ENCODE results near the gene LAMA2. TPM values are rescaled to one million over a fixed set of nuclear protein-coding genes. Genes with fewer than 3 reads are reported as not detected.

Gene LAMA2
- polyA plus RNA-seq, 12 donors, result 96.1 to 182 (median 156) TPM

DNA sequence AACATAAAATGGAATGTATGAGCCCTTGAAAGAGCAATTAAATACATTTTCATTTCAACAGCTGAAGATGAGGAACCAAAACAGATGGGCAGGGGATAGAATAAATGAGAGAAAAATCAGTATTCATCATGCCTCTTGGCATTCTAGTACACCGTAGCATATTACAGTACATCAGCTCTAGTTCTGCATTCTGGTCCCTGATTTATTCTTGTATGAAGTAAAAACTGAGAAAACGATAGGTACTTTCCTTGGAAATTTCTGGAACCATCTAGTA lies 477.7 kb downstream of the LAMA2 start:
- no peak for DNase-seq

DNA sequence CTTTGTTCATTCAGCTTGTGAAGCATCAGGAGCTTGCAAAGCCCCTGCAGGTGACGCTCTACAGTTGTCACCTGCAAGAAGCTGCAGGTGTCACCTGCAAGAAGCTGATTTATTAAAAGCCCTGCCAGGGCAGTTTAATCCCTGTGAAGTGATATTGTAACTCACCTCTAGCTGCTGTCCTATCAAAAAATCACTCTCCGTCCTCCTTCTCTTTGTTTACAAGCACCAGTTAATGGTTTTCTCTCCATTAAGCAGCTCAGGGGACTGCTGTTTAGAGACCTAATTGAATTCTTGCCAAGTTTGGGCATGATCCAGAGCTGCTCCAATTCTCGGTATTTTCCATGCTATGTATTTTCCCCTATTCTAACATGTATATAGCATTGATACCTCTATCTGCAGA lies 481.1 kb downstream of the LAMA2 start:
- no peak for DNase-seq

DNA sequence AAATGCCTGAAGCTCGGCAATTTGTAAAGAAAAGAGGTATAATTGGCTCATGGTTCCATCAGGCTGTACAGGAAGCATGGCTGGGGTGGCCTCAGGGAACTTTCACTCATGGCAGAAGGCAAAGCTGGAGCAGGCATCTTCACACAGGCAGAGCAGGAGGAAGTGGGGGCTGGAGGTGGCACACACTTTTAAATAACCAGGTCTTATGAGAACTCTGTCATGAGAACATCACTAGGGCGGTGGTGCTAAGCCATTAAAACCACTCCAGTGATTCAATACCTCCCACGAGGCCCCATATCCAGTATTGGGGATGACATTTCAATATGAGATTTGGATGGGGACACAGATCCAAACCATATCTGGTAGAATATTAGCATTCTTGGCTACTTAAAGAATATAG lies 481.8 kb downstream of the LAMA2 start:
- DNase-seq, result no peak

DNA sequence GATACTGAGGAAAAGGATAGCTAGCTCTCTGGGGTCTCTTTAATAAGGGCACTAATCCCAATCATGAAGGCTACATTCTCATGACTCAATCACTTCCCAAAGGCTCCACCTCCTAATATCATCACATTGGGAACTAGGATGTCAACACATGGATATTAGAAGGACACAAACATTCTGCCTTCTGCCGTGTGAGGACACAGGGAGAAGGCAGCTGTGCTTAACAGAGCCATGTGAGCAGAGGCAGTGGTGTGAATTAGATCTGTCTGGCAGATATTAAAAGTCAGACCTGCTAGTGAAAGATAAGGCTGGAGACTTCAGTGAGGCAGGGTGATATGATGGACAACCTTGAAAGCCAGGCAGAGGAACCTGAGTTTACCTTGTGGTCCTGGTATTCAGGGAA lies 485.1 kb downstream of the LAMA2 start:
- no peak for DNase-seq

DNA sequence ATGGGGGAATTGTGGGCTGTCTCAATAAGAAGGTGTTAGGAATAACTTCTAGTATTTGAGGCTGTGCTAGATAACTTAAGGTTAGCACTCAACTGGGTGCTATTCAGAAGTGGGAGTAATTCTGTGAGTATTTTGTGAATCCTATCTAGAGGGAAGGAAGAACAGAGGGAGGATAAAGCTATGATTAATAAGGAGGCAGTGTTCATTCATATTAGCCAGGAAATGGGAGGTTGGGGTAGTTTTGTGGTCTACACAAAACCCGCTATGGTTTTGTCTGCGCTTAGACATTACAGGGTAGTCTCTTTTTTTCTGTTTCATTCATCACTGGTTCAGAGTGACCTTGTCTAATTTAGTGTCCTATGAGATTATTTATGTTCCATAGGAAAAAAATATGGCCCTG lies 486.0 kb downstream of the LAMA2 start:
- DNase-seq, result no peak

DNA sequence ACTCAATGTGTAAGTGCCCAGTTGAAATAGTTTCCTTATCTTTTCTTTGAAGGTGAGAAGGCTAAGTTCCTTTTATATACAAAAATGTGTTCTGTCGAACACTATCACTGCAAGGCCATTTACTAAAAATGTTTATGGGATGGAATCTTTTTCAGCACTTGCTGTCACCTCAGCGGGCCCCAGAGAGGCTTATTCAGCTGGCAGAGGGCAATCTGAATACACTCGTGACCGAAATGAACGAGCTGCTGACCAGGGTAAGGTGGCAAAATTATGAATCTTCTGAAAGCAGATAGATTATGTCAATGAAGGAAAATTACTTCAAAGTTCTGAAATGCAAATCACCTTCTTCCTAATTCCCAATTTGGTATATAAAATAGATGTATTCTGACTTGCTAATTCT lies 486.8 kb downstream of the LAMA2 start:
- DNase-seq, result no peak

DNA sequence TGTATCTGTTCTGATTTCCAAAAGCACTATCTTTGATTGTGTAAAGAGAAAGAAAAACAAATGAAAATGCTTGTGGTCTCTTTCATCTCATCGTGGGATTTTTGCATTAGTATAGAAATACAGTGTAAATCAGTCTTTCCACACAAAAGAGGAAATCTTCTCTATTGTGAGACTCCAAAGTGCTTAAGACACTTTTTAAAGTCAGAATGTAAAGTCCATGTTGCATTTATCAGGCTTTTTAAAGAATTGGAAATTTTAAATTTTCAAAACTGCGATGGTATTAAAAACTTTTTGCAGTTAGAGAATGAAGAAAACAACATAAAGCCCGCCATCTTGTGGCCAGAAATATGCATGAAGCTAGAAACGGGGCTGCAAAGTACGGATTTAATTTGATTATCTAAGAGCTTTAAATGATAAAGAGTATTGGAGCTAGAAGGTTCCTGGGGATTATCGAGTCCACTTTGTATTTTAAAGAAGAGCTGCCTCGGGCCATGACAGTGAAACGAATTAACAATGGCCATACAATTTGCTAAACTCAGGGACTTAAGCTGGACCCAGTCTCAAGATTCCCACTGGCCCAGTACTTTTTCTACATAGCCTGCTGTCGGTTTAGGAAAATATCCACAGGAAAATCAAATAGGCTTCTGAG lies 487.5 kb downstream of the LAMA2 start:
- DNase-seq, result peak; percentile 50

DNA sequence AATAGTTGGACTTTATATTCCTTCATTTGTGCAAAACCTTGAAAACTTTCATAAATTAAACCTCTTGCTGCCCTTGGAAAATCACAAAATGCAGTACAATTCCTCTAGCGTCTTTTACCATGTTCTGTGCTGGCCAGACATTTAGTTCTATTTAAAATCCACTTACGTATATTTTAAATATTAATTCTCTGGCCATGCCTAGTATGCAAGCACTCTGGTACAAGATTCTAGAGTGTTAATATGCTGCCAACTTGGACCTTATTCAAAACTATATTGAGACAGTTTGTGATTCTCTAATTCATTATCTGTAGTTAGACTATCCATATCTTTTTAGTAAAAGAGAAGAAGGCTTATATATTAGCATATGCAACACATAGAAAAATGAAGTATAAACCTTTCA lies 498.9 kb downstream of the LAMA2 start:
- no peak for DNase-seq

DNA sequence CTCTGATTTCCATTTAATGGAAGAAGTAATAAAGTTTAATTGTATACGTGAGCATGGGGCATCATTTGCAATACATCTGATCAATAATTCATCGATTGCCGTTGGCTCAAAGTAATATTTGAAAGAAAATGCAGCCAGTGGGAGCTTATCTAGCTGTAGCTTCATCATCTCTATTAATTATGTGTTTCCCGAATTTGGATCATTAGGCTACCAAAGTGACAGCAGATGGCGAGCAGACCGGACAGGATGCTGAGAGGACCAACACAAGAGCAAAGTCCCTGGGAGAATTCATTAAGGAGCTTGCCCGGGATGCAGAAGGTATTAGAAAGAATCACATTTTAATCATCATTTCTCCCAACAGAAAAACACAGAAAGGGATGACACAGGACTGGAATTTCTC lies 500.0 kb downstream of the LAMA2 start:
- no peak for DNase-seq

DNA sequence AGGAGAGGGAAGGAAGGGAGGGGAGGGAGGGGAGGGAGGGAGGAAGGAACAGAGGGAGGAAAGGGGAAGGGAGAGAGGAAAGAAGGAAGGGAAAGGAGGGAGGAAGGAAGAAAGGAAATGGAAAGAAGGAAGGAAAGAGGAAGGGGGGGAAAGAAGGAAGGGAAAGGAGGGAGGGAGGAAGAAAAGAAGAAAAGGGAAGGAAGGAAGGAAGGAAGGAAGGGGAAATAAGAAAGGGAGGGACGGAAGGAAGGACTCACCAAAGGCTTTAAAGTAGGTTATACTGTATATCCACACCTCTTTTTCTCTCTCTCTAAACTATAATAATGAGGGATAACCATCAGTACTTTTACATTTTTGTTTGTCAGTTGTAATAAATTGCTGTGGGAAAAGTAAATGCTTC lies 502.2 kb downstream of the LAMA2 start:
- DNase-seq, result no peak

DNA sequence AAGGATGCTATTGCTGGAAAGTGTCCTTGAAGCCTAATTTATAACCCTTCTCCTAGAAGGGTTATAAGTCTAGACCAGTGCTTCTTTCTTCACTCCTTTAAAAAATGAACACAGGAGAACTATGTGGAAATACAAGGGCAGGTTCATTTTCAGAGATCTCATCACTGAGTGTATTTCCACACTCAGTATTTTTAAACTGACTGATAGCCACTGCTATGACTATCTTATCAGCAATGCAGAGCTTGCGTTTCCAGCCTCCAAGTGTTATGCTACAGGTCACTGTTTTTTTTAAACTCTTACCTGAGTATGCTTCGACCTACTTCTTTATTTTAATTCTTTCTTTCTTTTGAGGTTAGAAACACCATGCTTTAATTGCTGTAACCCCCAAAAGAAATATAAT lies 508.0 kb downstream of the LAMA2 start:
- DNase-seq, result no peak

DNA sequence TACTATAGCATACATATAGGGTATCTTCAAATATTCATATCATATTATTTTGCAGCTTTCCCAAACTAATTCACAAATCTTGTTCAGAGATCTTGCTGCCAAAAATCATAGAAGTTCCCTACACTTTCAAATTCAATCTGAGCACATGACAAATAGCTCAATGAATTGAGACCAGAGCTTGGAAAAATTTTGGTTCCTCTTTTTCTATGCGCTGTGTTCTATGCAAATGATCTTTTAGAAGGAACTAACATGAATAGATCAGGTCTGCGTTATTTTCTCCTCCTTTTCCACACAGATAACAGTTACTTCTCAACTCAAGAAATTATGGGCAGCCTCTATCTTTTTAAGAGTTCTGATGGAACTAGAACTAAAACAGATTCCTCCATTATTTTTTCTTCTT lies 510.7 kb downstream of the LAMA2 start:
- no peak for DNase-seq

DNA sequence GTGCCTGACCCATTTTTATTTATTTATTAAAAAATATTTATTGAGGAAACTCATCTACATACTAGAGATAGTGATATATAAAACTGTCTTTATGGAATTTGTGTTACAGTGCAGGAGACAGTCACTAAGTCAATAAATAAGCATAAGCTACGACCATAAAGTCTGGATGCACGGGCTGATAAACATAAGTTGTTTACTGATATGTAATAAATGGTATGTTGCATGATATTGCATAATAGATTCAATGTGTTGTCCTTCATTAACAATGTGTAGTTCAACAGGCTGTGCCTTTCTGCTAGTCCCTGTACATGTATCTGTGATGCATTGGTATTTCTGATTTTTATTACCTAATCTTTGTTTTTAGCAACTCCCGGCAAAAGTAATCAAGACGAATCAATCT lies 515.8 kb downstream of the LAMA2 start:
- no peak for DNase-seq

DNA sequence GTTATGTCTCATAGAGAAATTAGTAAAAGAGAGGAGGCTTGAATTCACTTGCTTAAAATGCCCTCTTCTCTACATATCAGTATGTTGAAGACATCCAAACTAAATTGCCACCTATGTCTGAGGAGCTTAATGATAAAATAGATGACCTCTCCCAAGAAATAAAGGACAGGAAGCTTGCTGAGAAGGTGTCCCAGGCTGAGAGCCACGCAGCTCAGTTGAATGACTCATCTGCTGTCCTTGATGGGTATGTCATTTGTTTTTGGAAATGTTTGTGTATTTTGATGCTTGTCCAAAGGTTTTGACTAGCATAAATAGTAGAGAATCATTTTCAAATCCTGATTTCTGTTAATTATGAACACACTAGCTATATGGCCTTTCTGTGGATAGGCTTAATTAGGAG lies 519.3 kb downstream of the LAMA2 start:
- no peak for DNase-seq

DNA sequence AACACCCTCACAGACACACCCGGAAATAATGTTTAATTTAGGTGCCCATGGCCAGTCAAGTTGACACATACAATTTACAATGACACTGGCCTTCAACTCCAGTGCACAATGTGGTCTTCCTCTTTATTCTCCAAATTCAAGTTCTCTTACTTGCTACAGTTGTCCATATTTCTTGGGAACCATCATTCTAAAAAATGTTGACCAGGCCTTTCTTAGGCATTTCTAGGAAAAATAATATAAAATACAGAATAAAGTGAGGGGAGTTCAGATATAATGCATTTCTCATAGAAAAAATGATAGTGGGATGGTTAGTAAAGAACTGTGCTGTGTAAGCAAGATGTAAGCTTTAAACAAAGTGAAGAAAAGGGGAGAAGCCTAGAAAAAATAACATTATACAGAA lies 528.2 kb downstream of the LAMA2 start:
- DNase-seq, result no peak

DNA sequence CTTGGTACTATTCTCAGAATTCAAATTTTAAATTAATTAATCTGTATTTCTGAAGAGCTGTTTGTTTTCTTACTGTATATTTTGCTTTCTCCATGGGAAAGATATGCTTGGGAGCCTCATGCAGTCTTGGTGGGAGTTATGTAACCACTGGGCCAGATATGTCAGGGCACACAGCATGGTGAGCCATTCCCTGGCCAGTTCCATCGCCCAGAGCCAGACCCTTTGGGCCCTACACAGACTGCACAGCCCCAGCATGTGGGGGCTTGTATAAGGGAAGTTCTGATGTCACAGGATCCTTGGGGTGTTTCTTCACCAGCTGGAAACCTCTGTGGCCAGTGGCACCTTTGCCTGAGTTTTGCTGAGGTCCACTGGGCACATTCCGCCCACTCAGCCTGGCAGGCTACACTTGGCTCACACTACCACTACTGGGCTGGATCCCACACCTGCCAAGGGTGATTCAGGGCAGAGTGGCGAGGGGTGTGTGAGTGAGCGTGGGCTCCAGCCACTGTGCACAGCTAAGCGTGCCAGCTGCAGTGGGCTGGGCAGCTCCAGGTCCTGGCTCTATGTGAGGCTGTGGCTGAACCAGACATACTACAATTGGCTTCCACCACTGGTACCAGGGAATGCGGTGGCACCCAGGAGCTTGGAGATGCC lies 533.5 kb downstream of the LAMA2 start:
- DNase-seq, result no peak

DNA sequence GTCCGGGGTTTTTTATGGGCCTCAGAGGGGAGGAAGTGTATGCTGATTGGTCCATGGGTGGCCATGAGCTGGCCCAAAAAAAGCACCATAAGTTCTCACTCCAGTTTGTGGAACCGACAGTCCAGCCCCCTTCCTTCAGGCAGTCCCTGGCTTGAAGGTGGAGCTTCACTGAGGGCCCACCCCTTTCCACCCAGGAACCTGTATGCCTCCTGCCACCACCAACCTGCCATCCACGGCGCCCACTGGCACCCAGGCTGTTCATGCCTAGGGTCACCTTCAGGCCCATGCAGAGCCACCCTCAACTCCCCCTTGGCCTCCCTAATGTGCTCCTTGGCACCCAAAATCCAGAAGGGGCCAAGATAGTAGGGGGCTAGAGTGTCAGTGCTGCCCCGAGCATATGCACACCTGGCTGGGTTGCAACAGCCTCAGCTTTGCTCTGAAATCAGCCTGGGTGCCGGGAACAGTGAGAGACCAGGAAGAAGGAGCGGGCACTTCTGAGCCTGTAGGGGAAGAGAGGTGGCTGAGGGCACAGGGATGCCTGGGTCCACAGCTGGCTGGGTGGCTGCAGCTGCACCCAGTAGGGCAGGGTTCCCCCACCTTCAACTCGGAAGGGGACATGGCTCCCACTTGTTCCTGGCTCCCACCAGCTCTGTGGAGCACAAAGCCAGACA lies 534.6 kb downstream of the LAMA2 start:
- no peak for DNase-seq

DNA sequence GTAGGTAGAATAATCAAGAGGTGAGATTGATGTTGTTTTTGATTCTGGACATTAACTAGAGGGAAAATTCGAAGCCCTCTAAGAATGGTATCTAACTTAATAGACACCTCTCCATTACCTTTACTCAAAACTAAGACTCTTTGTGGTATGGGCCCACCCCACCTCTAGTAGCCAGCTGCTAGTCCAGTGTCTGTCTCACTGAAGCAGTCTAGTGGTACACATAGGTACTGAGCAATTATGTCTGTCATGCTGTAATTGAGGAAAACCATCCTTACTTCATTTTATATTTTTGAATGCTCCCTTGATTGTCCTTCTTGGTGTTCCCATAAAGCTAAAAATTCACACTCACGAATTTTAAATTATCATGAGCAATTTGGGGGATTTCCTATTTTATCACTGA lies 536.4 kb downstream of the LAMA2 start:
- no peak for DNase-seq

DNA sequence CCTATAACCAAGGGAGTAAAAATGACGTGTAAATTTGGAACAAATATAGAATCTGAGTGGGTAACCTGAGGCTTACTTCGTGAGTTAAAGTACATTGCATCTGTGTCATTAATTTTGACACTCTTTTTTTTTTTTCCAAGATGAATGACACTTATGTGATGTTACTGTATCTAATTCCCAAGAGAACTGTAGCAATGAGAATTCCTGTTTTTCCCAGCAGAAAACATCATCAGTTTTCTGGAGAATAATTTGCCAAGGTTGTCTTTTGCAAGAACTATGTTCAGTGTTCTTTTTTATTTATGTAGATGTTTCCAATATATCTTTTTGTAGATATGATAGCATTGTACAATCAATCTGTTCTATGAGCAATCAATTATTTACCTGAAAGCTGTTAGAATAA lies 543.4 kb downstream of the LAMA2 start:
- DNase-seq, result no peak

DNA sequence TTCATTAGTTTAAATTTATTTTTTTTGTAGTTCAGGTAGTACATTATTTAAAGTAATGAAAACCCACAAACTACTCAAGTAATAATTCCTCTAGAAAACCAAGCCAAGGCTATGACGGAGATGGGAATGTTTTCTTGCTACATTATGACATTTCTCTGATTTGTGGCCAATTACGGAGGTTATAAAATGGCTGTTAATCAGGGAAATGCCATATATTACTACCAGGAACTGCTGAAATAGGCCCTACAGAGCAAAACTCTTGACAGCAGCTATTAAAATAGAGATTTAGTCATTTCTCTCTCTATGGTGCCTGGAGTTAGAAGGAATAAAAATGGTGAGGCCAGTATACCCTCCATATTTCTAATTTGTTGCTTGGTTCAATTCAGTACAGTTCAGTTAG lies 547.0 kb downstream of the LAMA2 start:
- DNase-seq, result no peak

DNA sequence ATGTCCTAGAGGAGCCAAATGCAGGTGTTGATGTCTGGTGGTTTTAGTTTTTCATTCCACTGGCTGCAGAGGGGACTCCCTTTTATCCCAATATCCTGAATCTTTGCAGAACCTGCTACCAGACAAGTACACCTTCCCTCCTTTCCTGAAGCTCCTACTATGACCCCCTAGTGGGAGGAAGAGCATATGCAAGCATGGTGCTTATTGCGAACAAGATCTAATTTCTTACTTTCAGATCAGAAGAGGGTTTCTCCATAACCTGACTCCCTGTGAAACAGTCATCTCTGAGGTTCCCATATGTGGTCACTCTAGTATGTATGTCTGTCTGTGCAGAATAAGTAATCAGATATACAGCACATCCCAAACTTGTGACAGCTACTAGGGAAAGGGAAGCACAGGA lies 549.8 kb downstream of the LAMA2 start:
- no peak for DNase-seq

DNA sequence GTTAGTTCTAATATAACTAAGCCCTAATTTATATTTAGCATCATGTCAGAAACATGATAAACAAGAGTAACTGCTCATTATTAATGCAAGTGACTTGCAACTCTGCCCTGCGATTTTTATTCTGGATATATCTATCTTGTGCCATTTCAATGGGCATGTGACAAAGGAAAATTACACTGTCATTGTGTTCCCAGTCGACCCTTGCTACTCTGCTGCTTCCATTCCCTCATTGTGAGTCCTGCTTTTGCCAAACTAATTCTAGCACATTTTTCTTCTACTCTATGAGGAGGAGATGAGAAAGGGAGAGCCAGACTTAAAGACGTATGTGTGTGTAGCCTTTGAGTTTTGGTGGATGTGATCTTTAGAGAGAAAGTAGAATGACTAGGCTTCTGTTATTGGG lies 551.2 kb downstream of the LAMA2 start:
- DNase-seq, result no peak

DNA sequence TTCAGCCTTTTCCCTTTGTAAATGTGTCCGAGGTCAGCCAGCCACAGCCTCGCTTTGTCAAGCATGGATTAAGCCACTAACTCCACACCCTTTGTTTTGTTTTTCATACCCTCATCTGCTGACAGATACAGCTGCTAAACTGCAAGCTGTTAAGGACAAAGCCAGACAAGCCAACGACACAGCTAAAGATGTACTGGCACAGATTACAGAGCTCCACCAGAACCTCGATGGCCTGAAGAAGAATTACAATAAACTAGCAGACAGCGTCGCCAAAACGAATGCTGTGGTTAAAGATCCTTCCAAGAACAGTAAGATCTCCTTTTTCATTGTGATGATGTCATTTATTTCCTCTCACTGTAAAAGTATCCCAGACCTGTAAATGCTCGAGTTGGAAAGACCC lies 557.8 kb downstream of the LAMA2 start:
- DNase-seq, result no peak

DNA sequence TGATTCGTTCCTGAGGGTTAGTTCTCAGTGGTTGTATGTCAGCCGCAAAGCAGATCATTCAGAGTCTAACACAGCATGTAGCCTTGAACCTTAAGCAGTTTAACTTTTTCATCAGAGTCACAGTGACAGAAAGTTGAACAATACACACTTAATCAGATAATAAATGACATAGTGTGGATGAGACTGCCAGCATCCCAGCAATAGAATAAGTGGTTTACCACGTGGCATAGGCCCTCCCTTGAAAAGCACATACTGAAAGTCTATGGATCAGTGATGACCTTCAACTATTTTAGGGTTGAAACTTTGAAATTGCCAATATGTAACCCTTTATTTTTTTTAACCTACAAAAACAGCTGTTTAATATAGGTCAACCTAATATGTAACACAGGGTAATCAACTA lies 561.7 kb downstream of the LAMA2 start:
- no peak for DNase-seq

Measured in muscle of arm (tissue), 12 donors.